ENCODE measurements around the gene TEX2. TPM values are rescaled to one million over a fixed set of nuclear protein-coding genes. Genes with fewer than 3 reads are reported as not detected.

Gene TEX2
- total and polyA plus RNA-seq, 9 of the 15 experiments (the other 6 are each of a cell fraction or from before 2014, with no cell fraction given), result 4.1 to 27.6 (median 19.3) TPM

- TF ChIP-seq, protein P1, sequence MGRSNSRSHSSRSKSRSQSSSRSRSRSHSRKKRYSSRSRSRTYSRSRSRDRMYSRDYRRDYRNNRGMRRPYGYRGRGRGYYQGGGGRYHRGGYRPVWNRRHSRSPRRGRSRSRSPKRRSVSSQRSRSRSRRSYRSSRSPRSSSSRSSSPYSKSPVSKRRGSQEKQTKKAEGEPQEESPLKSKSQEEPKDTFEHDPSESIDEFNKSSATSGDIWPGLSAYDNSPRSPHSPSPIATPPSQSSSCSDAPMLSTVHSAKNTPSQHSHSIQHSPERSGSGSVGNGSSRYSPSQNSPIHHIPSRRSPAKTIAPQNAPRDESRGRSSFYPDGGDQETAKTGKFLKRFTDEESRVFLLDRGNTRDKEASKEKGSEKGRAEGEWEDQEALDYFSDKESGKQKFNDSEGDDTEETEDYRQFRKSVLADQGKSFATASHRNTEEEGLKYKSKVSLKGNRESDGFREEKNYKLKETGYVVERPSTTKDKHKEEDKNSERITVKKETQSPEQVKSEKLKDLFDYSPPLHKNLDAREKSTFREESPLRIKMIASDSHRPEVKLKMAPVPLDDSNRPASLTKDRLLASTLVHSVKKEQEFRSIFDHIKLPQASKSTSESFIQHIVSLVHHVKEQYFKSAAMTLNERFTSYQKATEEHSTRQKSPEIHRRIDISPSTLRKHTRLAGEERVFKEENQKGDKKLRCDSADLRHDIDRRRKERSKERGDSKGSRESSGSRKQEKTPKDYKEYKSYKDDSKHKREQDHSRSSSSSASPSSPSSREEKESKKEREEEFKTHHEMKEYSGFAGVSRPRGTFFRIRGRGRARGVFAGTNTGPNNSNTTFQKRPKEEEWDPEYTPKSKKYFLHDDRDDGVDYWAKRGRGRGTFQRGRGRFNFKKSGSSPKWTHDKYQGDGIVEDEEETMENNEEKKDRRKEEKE (IDR thresholded peaks at IDR 0.05; ENCODE audit: borderline replicate concordance in 1 of 2, control insufficient read depth in 1 of 2, low read depth in 2 of 2, low read length in 1 of 2), result no peak
- TF ChIP-seq POLR3A (IDR thresholded peaks at IDR 0.05; ENCODE audit: borderline replicate concordance, extremely low read depth, insufficient read depth, insufficient read length), result no peak
- no peak for TF ChIP-seq ETS2 (tag; IDR thresholded peaks at IDR 0.05; ENCODE audit: borderline replicate concordance, poor library complexity, severe bottlenecking)
These were observed 84.8 kb downstream of the TEX2 start (continued) for GRCh38 chr17:64178011-64178825.

DNA sequence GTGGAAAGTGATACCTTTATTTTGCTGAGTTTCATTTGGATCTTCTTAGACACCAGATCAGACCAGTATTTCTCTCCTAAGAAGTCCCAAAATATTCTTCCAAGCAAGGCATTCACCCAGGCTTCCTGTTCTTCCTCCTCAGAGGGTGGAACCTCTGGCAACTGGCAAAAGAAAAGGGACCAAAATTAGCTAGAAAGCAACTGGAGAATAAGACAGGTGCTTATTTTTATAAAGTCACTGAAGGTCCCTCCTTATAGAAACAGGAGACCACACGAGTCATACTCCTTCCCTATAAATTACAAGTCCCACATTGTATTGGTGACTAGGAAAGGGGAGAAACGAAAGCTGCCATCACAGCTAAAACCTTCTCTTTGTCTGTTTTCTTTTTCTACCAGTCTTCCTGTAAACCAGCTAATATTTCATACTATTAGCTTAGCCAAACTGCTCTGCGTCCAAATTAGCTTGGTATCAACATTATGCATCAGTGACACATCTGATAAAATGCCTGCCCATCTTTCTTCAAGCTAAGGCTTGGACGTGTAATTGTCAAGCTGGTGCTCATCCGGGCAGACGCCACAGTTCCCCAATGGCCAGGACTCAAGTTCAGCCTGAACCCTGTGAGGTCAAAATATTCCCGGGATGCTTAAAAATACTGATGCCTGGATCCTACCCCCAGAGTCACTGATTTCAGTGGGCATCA is 85.6 kb downstream of the TEX2 start:
- no peak for FAIRE-seq
- intact Hi-C loops (cut with micrococcal nuclease), result no loop called here
- Histone ChIP-seq H3K9me1 (ENCODE audit: control insufficient read depth, insufficient read depth, low read length) (no peaks in the 10 kb centered on the region), H3K27ac (ENCODE audit: extremely low read depth, low read depth, low read length) (no peak overlapping the region), H4K20me1 (replicated peaks; ENCODE audit: control insufficient read depth, insufficient read depth, low read length) (no peaks in the 10 kb centered on the region), H3K79me2 (ENCODE audit: control insufficient read depth, insufficient read depth, low read length) (no peaks in the 10 kb centered on the region), H3K27me3 (ENCODE audit: control insufficient read depth in 2 of 2, insufficient read depth in 2 of 2, low read length in 2 of 2) (no peaks in the 10 kb centered on the region), H3K4me2 (ENCODE audit: insufficient read depth, low read length) (no peak overlapping the region), H3K4me3 (no peak overlapping the region), H2AFZ (ENCODE audit: low read depth, low read length) (no peak overlapping the region), H3K9ac (ENCODE audit: insufficient read depth in 1 of 2, low read depth in 2 of 2, low read length in 2 of 2) (no peak overlapping the region), H3K36me3 (ENCODE audit: control insufficient read depth, insufficient read depth, low read length) (peaks cover 62% of the 10 kb centered on the region), H3K4me1 (replicated peaks in 1 of 2; ENCODE audit: control insufficient read depth in 2 of 2, insufficient read depth in 2 of 2, low read length in 2 of 2) (no peaks in the 10 kb centered on the region), H3K9me3 (replicated peaks; ENCODE audit: control insufficient read depth, insufficient read depth, low read depth, low read length) (no peaks in the 10 kb centered on the region; the same call in 1 of the 2 replicates)
- in situ Hi-C loops (cut with MboI), result no loop called here
- ChIA-PET POLR2A (interaction anchor here (0.6 to 1.6 kb wide), 4 partner anchors 9 to 29 kb away, joined by 3 read pairs; no protein-coding TSS in a partner anchor), CTCF (ENCODE audit: low intra/inter-chr PET ratio) (no interaction called here)
- 82% methylated on average over 7 of the region's 7 CpGs for WGBS (ENCODE audit: insufficient coverage, low coverage, missing lambda C conversion rate)
- TF ChIP-seq, protein P2, sequence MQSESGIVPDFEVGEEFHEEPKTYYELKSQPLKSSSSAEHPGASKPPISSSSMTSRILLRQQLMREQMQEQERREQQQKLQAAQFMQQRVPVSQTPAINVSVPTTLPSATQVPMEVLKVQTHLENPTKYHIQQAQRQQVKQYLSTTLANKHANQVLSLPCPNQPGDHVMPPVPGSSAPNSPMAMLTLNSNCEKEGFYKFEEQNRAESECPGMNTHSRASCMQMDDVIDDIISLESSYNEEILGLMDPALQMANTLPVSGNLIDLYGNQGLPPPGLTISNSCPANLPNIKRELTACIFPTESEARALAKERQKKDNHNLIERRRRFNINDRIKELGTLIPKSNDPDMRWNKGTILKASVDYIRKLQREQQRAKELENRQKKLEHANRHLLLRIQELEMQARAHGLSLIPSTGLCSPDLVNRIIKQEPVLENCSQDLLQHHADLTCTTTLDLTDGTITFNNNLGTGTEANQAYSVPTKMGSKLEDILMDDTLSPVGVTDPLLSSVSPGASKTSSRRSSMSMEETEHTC (IDR thresholded peaks at IDR 0.05), result no peak
- TF ChIP-seq NELFE (IDR thresholded peaks at IDR 0.05; ENCODE audit: insufficient read depth, insufficient read length), result no peak
- no peak for TF ChIP-seq BRD9 (IDR thresholded peaks at IDR 0.05; ENCODE audit: low read depth, partially characterized antibody)
- TF ChIP-seq TAF15 (IDR thresholded peaks at IDR 0.05; ENCODE audit: low read depth, low read length), result no peak
- TF ChIP-seq ZNF217 (CRISPR knock-in tag; IDR thresholded peaks at IDR 0.05), result no peak
- TF ChIP-seq ZNF830 (CRISPR knock-in tag; IDR thresholded peaks at IDR 0.05), result no peak
- no peak for TF ChIP-seq CHCHD3 (CRISPR knock-in tag; IDR thresholded peaks at IDR 0.05)
- TF ChIP-seq TEAD1 (CRISPR knock-in tag; IDR thresholded peaks at IDR 0.05), result no peak
- DNase-seq (ENCODE audit: extremely low read depth in 1 of 4, low spot score in 3 of 4), result no peak
- no peak for ATAC-seq
- no TSS peak for BruUV-seq (replicated peaks)
